MG63 (cell line): ENCODE data around the gene DDX50. TPM values are rescaled to one million over a fixed set of nuclear protein-coding genes. Genes with fewer than 3 reads are reported as not detected.
"Not testable (repeated sequence)": the region's sequence is repeated elsewhere in the genome, so short reads cannot be mapped to it uniquely, and the experiment has no call there.

ENCODE experiments used
- DNase-seq: peaks from one replicate; pipeline ENCODE4 v3.0.0-alpha.2; 2020
- H3K27me3 ChIP-seq: fragments of 250-450 bp; sonication (Bioruptor Pico); 2 replicates; pipeline ENCODE4 v1.5.1; 2020; ENCODE audit warnings: mild to moderate bottlenecking, moderate library complexity
- H3K36me3 ChIP-seq: fragments of 250-450 bp; sonication (Bioruptor Pico); 2 replicates; pipeline ENCODE4 v1.5.1; 2020; ENCODE audit warnings: mild to moderate bottlenecking, moderate library complexity
- H3K4me3 ChIP-seq: fragments of 250-450 bp; sonication (Bioruptor Pico); 2 replicates; pipeline ENCODE4 v1.5.1; 2020; ENCODE audit warnings: mild to moderate bottlenecking, moderate library complexity
- H3K9me3 ChIP-seq: fragments of 250-450 bp; sonication (Bioruptor Pico); 2 replicates; pipeline ENCODE4 v1.5.1; 2020; ENCODE audit warnings: mild to moderate bottlenecking, moderate library complexity
- total RNA-seq: library from RNA; depleted of rRNA; stranded (reverse); fragments of >200 nt; shearing (Covaris generic); gene quantifications from 2 replicates; pipeline ENCODE4 v1.2.3, GENCODE V29; 2014; ENCODE audit warnings: low replicate concordance

Gene DDX50
- total RNA-seq, 1 experiment from 2014 or later, result 26.2 TPM

DNA sequence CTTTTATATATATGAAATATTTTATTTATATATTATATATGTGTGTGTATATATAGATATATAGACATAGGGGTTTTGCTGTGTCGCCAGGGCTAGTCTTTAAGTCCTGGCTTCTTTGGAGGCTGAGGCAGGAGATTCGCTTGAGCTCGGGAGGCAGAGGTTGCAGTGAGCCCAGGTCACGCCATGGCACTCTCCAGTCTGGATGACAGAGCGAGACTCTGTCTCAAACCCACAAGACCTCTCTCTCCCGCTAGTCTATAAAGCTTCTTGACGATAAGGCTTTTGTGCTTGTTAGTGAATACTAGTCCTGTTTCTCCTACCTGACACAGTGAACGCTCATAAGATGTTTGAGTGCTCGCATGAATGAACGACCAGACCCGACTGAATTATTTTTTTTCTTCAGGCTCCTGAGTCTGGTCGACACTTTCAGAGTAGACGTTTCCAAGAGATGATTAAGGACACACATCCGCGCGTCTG lies 54.3 kb downstream of the DDX50 start:
- peak; percentile 29 for DNase-seq
- Histone ChIP-seq H3K9me3 (no peaks in the 10 kb centered on the region), H3K27me3 (no peaks in the 10 kb centered on the region), H3K4me3 (peak overlapping the region; percentile 93), H3K36me3 (peaks cover 56% of the 10 kb centered on the region)

GRCh38 chr10:68955832-68956532 lies 54.9 kb downstream of the DDX50 start, which contains the start of gene DDX21:
Gene DDX21, plus strand, starts transcription at chr10:68956170. Its CDS starts 56 bp downstream, at chr10:68956226.
- peak within 1 kb of the TSS; percentile 93 for H3K4me3 ChIP-seq
- no peaks in the 10 kb centered on the region for H3K9me3 ChIP-seq
- no peaks in the 10 kb centered on the region for H3K27me3 ChIP-seq
- peak; percentile 93 for DNase-seq
- H3K36me3 ChIP-seq, result peaks cover 56% of the 10 kb centered on the region

DNA sequence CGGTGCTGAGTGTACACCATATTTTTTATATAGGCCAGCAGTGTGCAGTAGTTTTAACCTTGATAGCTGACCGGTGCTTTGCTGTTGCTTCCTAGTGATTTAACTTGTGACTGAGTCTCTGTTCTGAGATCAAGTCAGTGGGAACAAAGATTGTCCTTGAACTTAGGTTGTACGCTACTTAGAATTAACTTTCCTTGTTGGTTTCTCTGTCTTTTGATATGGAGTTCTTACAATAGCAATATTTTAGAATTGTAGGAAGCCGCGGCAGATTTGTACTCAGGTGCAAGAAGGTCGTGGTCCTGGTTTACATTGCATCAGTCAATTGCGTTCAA lies 56.1 kb downstream of the DDX50 start:
- Histone ChIP-seq H3K36me3 (peaks cover 68% of the 10 kb centered on the region), H3K4me3 (peak overlapping the region; percentile 93), H3K9me3 (no peaks in the 10 kb centered on the region), H3K27me3 (no peaks in the 10 kb centered on the region)
- DNase-seq, result no peak

GRCh38 chr10:68957654-68958053 lies 56.5 kb downstream of the DDX50 start:
- H3K9me3 ChIP-seq, result no peaks in the 10 kb centered on the region
- H3K36me3 ChIP-seq, result peaks cover 72% of the 10 kb centered on the region
- no peaks in the 10 kb centered on the region for H3K27me3 ChIP-seq
- H3K4me3 ChIP-seq, result peak overlapping the region; percentile 93
- DNase-seq, result peak; percentile 15

- no peak for DNase-seq
- no peaks in the 10 kb centered on the region for H3K27me3 ChIP-seq
- no peaks in the 10 kb centered on the region for H3K9me3 ChIP-seq
- peaks cover 89% of the 10 kb centered on the region for H3K36me3 ChIP-seq
- H3K4me3 ChIP-seq, result no peak overlapping the region
These were observed 58.8 kb downstream of the DDX50 start for GRCh38 chr10:68959695-68960527.

GRCh38 chr10:68963151-68963550 lies 62.0 kb downstream of the DDX50 start:
- Histone ChIP-seq H3K36me3 (peaks cover 100% of the 10 kb centered on the region), H3K9me3 (no peaks in the 10 kb centered on the region), H3K27me3 (no peaks in the 10 kb centered on the region), H3K4me3 (no peak overlapping the region)
- no peak for DNase-seq

- H3K4me3 ChIP-seq, result no peak overlapping the region
- no peaks in the 10 kb centered on the region for H3K9me3 ChIP-seq
- H3K27me3 ChIP-seq, result no peaks in the 10 kb centered on the region
- H3K36me3 ChIP-seq, result peaks cover 96% of the 10 kb centered on the region
- DNase-seq, result no peak
These were observed 72.9 kb downstream of the DDX50 start for GRCh38 chr10:68973975-68974374.

DNA sequence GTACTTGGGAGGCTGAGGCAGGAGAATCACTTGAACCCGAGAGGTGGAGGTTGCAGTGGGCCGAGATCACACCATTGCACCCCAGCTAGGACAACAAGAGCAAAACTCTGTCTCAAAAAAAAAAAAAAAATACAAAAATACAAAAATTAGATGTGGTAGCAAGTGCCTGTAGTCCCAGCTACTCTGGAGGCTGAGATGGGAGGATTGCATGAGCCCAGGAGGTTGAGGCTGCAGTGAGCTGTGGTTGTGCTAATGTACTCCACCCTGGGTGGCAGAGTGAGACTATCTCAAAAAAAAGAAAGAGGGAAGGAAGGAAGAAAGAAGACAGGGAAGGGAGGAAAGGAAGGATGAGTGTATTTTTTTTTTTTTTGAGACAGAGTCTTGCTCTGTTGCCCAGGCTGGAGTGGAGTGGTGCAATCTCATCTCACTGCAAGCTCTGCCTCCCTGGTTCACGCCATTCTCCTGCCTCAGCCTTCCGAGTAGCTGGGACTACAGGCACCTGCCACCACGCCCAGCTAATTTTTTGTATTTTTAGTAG lies 74.9 kb downstream of the DDX50 start:
- H3K27me3 ChIP-seq, H3K9me3 ChIP-seq, H3K4me3 ChIP-seq, DNase-seq: not testable (repeated sequence)
- peaks cover 97% of the 10 kb centered on the region for H3K36me3 ChIP-seq

DNA sequence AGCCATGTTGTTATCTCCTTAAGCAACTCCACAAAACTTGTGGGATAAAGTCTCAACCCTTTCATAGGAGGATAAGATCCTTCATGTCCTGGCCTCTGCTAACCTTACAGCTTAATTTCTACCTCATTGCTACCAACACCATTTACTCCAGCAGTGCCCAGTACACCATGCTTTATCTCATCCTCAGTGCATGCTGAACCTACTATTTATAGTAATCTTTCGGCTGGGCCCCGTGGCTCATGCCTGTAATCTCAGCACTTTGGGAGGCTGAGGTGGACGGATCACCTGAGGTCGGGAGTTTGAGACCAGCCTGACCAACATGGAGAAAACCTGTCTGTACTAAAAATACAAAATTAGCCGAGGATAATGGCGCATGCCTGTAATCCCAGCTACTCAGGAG lies 78.6 kb downstream of the DDX50 start:
- not testable (repeated sequence) for H3K27me3 ChIP-seq
- H3K36me3 ChIP-seq, result peaks cover 97% of the 10 kb centered on the region

DNA sequence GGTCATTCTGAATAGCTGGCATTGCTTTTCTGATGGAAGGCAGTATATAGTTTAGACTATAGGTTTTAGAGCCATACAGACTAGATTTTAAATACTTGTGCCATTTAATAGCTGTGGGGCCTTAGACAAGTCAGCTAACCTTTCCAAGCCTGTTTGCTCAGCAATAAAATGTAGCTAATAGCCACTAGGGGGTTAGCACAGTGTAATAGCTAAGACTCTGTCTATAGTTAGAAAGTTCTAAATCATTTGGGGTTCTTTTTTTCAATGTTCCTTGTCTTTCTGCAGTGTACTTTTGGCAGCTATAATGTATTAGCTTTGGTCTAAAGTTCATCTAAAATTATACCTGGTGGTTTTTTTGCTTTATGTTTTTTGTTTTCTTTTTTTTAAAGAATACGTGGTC lies 80.0 kb downstream of the DDX50 start:
- no peaks in the 10 kb centered on the region for H3K27me3 ChIP-seq
- no peak overlapping the region for H3K4me3 ChIP-seq
- H3K9me3 ChIP-seq, result no peaks in the 10 kb centered on the region
- peaks cover 96% of the 10 kb centered on the region for H3K36me3 ChIP-seq
- DNase-seq, result no peak

More for the DNA sequence above, 78.6 kb downstream of the DDX50 start:
- H3K9me3 ChIP-seq, DNase-seq, H3K4me3 ChIP-seq: not testable (repeated sequence)

GRCh38 chr10:68982389-68982788 lies 81.3 kb downstream of the DDX50 start:
- H3K36me3 ChIP-seq, result peaks cover 85% of the 10 kb centered on the region
- no peak overlapping the region for H3K4me3 ChIP-seq
- no peak for DNase-seq
- H3K9me3 ChIP-seq, result no peaks in the 10 kb centered on the region
- no peaks in the 10 kb centered on the region for H3K27me3 ChIP-seq

GRCh38 chr10:68987611-68988010 lies 86.5 kb downstream of the DDX50 start:
- no peaks in the 10 kb centered on the region for H3K27me3 ChIP-seq
- no peak for DNase-seq
- peak overlapping the region; percentile 87 for H3K4me3 ChIP-seq
- H3K36me3 ChIP-seq, result peaks cover 46% of the 10 kb centered on the region
- no peaks in the 10 kb centered on the region for H3K9me3 ChIP-seq

DNA sequence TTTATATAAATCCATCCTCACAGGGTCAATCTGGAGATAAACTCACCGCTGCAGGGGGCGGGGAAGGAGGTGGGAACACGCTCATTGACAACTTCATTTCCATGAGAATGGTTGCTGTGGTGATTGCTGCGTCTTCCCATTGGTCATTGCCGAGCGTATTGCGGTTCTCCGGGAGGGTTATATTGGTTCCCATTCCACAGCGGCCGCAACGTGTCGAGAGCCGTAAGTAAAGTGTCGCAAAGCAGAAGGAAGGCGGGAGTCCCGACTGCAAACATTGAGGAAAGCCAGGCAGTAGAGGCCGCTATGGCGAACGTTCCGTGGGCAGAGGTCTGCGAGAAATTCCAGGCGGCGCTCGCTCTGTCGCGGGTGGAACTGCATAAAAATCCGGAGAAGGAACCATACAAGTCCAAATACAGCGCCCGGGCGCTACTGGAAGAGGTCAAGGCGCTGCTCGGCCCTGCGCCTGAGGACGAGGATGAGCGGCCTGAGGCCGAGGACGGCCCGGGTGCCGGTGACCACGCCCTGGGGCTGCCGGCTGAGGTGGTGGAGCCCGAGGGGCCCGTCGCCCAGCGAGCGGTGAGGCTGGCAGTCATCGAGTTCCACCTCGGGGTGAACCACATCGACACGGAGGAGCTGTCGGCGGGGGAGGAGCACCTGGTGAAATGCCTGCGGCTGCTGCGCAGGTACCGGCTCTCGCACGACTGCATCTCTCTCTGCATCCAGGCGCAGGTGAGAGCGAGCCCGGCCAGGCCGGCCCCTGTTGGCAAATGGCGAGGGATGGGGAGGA lies 87.6 kb downstream of the DDX50 start, which contains the start of gene KIFBP:
KIFBP (plus strand) TSS at position 274 of the 787 bp plus-strand sequence; CDS start at position 304, 30 bp downstream.
- Histone ChIP-seq H3K27me3 (no peaks in the 10 kb centered on the region), H3K4me3 (peak within 1 kb of the TSS; percentile 87), H3K9me3 (no peaks in the 10 kb centered on the region), H3K36me3 (peaks cover 39% of the 10 kb centered on the region)
- peak; percentile 95 for DNase-seq

DNA sequence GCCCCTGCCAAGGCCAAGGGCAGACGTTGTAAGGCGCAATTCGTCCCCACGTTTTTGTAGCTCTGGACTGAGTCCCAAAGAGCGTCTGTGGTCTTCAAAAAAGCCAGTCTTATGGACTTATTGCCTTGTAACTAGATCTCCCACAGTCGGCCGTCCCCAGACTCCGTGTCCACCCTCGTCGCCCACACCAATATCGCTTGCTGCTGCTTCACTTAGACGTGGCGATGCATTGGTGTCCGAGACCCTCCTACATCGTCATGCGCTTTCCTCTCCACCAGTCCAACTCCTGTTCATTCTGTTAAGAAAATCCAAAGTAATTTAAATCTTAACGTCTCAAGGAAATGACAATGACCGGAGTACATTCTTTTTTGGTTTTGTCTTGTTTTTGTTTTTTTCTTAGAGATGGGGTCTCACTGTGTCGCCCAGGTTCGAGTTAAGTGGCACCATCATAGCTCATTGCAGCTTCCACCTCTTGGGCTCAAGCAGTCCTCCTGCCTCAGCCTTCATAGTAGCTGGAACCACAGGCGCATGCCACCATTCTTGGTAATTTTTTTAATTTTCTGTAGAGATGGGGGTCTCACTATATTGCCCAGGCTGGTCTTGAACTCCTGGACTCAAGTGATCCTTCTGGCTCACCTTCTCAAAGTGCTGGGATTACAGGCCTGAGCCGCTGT lies 88.3 kb downstream of the DDX50 start:
- peak overlapping the region; percentile 87 for H3K4me3 ChIP-seq
- DNase-seq, result no peak
- H3K27me3 ChIP-seq, result no peaks in the 10 kb centered on the region
- no peaks in the 10 kb centered on the region for H3K9me3 ChIP-seq
- H3K36me3 ChIP-seq, result peaks cover 32% of the 10 kb centered on the region

- peak; percentile 74 for DNase-seq
- H3K36me3 ChIP-seq, result peaks cover 17% of the 10 kb centered on the region
- no peak overlapping the region for H3K4me3 ChIP-seq
- no peaks in the 10 kb centered on the region for H3K9me3 ChIP-seq
- H3K27me3 ChIP-seq, result no peaks in the 10 kb centered on the region
These were observed 91.7 kb downstream of the DDX50 start for GRCh38 chr10:68992636-68993440.
